HCT116 (cell line): ENCODE measurements around the gene ITM2C. TPM values are rescaled to one million over a fixed set of nuclear protein-coding genes. Genes with fewer than 3 reads are reported as not detected.

Source experiments
- ATAC-seq: fragments of 200-7000 bp; cut with Tn5 transposase; 2 replicates; pipeline ENCODE4 v1.9.1; 2020; ENCODE audit warnings: mild to moderate bottlenecking, moderate library complexity
- BruUV-seq: library from RNA; stranded (reverse); fragments of 400-500 nt; replicated peaks from 2 replicates; lab custom pipeline; 2021; lab: Mats Ljungman, UMichigan
- CTCF ChIA-PET: fragments of 300-600 bp; sonication (Branson Sonifier 250); formaldehyde crosslinking; loops from one replicate; lab custom pipeline; 2021; ENCODE audit warnings: antibody characterized with exemption; lab: Charles Lee
- POLR2A ChIA-PET: fragments of 300-600, 350-600 bp; sonication (Branson Sonifier 250); formaldehyde crosslinking; loops from one replicate; lab custom pipeline; 2021; ENCODE audit warnings: antibody characterized with exemption; lab: Charles Lee
- RAD21 ChIA-PET, 2 experiments: fragments of 300-600 bp; sonication (Branson Sonifier 250); formaldehyde crosslinking; loops; one replicate each; lab custom pipeline; 2023; ENCODE audit warnings: low total read pairs in 2 of 2; ENCODE audit not compliant: uncharacterized antibody in 2 of 2, unreplicated experiment in 2 of 2, low non-redundant PET in 1 of 2; lab: Charles Lee
- DNase-seq: peaks from one replicate; pipeline ENCODE4 v3.0.0-alpha.2; 2010; ENCODE audit warnings: low read depth, low spot score
- H2AFZ ChIP-seq: fragments of 200-600 bp; shearing (Covaris generic), sonication (generic); 2 replicates; pipeline ENCODE4 v1.6.1; 2017; ENCODE audit warnings: low read depth, mixed run types, mixed read lengths, antibody characterized with exemption, low read length; ENCODE audit not compliant: poor library complexity, severe bottlenecking
- H3K27ac ChIP-seq: 2 replicates; pipeline ENCODE4 v1.5.1; 2012; ENCODE audit warnings: low read depth, low read length
- H3K27me3 ChIP-seq: fragments of 200-600 bp; sonication (generic); 2 replicates; pipeline ENCODE4 v1.6.1; 2016; ENCODE audit warnings: mixed run types, low read length, mixed read lengths; ENCODE audit not compliant: insufficient read depth
- H3K36me3 ChIP-seq, 2 experiments: fragments of 200-500 bp in 1 of 2; fragments of 200-600 bp in 1 of 2; sonication (Bioruptor generic) in 1 of 2; sonication (generic) in 1 of 2; 2 replicates each; pipeline versions ENCODE4 v1.5.1 to v1.6.1; 2014 to 2016; ENCODE audit warnings: low read length in 2 of 2, inconsistent platforms in 1 of 2, mixed read lengths in 1 of 2, mixed run types in 1 of 2; ENCODE audit not compliant: insufficient read depth in 2 of 2, control insufficient read depth in 1 of 2
- H3K4me1 ChIP-seq, 2 experiments: fragments of 200-600 bp in 1 of 2; sonication (generic) in 1 of 2; 2 replicates each; pipeline versions ENCODE4 v1.5.1 to v1.6.1; 2012 to 2017; ENCODE audit warnings: low read length in 2 of 2, inconsistent platforms in 1 of 2, mild to moderate bottlenecking in 1 of 2, mixed read lengths in 1 of 2, mixed run types in 1 of 2, moderate library complexity in 1 of 2; ENCODE audit not compliant: insufficient read depth in 2 of 2, control insufficient read depth in 1 of 2
- H3K4me2 ChIP-seq: fragments of 200-600 bp; sonication (generic); 2 replicates; pipeline ENCODE4 v1.6.1; 2017; ENCODE audit warnings: mixed run types, low read length, mixed read lengths
- H3K4me3 ChIP-seq, 2 experiments: fragments of 200-600 bp in 1 of 2; sonication (generic) in 1 of 2; replicated peaks in 1 of 2; 2 replicates each; pipeline ENCODE4 v1.5.1; 2011 to 2016; ENCODE audit warnings: low read length in 2 of 2, control low read depth in 1 of 2, low read depth in 1 of 2, mild to moderate bottlenecking in 1 of 2, mixed read lengths in 1 of 2, mixed run types in 1 of 2
- H3K79me2 ChIP-seq: fragments of 200-600 bp; sonication (generic); 2 replicates; pipeline ENCODE4 v1.6.1; 2017; ENCODE audit warnings: mild to moderate bottlenecking, mixed run types, low read length, moderate library complexity, mixed read lengths; ENCODE audit not compliant: insufficient read depth
- H3K9ac ChIP-seq: fragments of 200-600 bp; sonication (generic); 2 replicates; pipeline ENCODE4 v1.6.1; 2016; ENCODE audit warnings: low read length, mixed read lengths
- H3K9me2 ChIP-seq: fragments of 200-600 bp; sonication (generic), shearing (Covaris generic); 2 replicates; pipeline ENCODE4 v1.6.1; 2017; ENCODE audit warnings: mixed run types, mild to moderate bottlenecking, moderate library complexity; ENCODE audit not compliant: insufficient read depth
- H3K9me3 ChIP-seq, 2 experiments: fragments of 200-500 bp in 1 of 2; fragments of 200-600 bp in 1 of 2; sonication (Bioruptor generic) in 1 of 2; sonication (generic) in 1 of 2; 2 replicates each; pipeline ENCODE4 v1.6.1; 2014 to 2017; ENCODE audit warnings: low read length in 2 of 2, mixed read lengths in 2 of 2, inconsistent platforms in 1 of 2, low read depth in 1 of 2, mild to moderate bottlenecking in 1 of 2, mixed run types in 1 of 2, moderate library complexity in 1 of 2; ENCODE audit not compliant: control insufficient read depth in 1 of 2, insufficient read depth in 1 of 2
- H4K20me1 ChIP-seq: fragments of 200-600 bp; sonication (generic), shearing (Covaris generic); 2 replicates; pipeline ENCODE4 v1.6.1; 2017; ENCODE audit warnings: mixed run types, mild to moderate bottlenecking, moderate library complexity; ENCODE audit not compliant: insufficient read depth
- CTCF ChIP-seq, 3 experiments: fragments of 200-600 bp in 1 of 3; sonication (generic) in 1 of 3; IDR thresholded peaks in 2 of 3; conservative IDR thresholded peaks in 1 of 3; 2 replicates each; pipeline ENCODE4 v1.5.1; 2012 to 2017; ENCODE audit warnings: low read depth in 2 of 3, low read length in 2 of 3, antibody characterized with exemption in 1 of 3, borderline replicate concordance in 1 of 3, control low read depth in 1 of 3, mild to moderate bottlenecking in 1 of 3, mixed read lengths in 1 of 3, mixed run types in 1 of 3, moderate library complexity in 1 of 3; ENCODE audit not compliant: insufficient read depth in 1 of 3
- EGR1 ChIP-seq: IDR thresholded peaks from 2 replicates; pipeline ENCODE4 v1.6.1; 2012; ENCODE audit warnings: low read depth
- ELF1 ChIP-seq: IDR thresholded peaks from 2 replicates; pipeline ENCODE4 v1.6.1; 2012; ENCODE audit warnings: low read depth, borderline replicate concordance
- JUND ChIP-seq: IDR thresholded peaks from 2 replicates; pipeline ENCODE4 v1.6.1; 2012
- REST ChIP-seq: IDR thresholded peaks from 2 replicates; pipeline ENCODE4 v1.6.1; 2012; ENCODE audit warnings: low read depth
- SIN3A ChIP-seq: IDR thresholded peaks from 2 replicates; pipeline ENCODE4 v1.6.1; 2012; ENCODE audit warnings: low read depth
- ZNF274 ChIP-seq: fragments of 200-500 bp; sonication (Bioruptor generic); IDR thresholded peaks from 2 replicates; pipeline ENCODE4 v1.6.1; 2014; ENCODE audit warnings: mild to moderate bottlenecking, low read depth, low read length, inconsistent platforms
- intact Hi-C: fragments of 100-400 bp; cut with micrococcal nuclease; formaldehyde crosslinking; loops from 2 replicates; pipeline ENCODE4 v1.10.0; 2022
- total RNA-seq: library from RNA; stranded (reverse); gene quantifications from one replicate; pipeline ENCODE4 v1.2.1, GENCODE V29; 2021; ENCODE audit not compliant: unreplicated experiment

Gene ITM2C
- total RNA-seq, 1 experiment from 2014 or later, result 117 TPM

GRCh38 chr2:230881840-230882239 lies 17.1 kb downstream of the ITM2C start:
- Histone ChIP-seq H3K4me2 (no peak overlapping the region), H3K9me2 (no peaks in the 10 kb centered on the region), H3K36me3 (peaks cover 6 to 12% of the 10 kb centered on the region in 2 experiments; a peak in 2 of 4 replicates), H3K27me3 (no peaks in the 10 kb centered on the region), H4K20me1 (no peaks in the 10 kb centered on the region), H3K9ac (no peak overlapping the region), H3K4me1 (no peaks in the 10 kb centered on the region), H3K4me3 (no peak overlapping the region), H3K27ac (no peak overlapping the region), H2AFZ (no peak overlapping the region), H3K9me3 (no peaks in the 10 kb centered on the region), H3K79me2 (no peaks in the 10 kb centered on the region)
- RAD21 ChIA-PET, result no interaction called here
- DNase-seq, result no peak
- no peak for ATAC-seq
- intact Hi-C loops, result no loop called here
- TF ChIP-seq CTCF (IDR thresholded peaks at IDR 0.05 in 2 of 3, conservative IDR thresholded peaks at IDR 0.05 in 1 of 3; ENCODE audit: borderline replicate concordance in 1 of 3, insufficient read depth in 1 of 3, low read depth in 2 of 3, low read length in 2 of 3) (no peak), ELF1 (no peak), EGR1 (no peak)
- CTCF ChIA-PET, result no interaction called here
- BruUV-seq, result no TSS peak
- POLR2A ChIA-PET, result no interaction called here

- no peak overlapping the region for H3K4me2 ChIP-seq
- ChIA-PET CTCF (no interaction called here), POLR2A (no interaction called here), RAD21 (no interaction called here)
- no peak overlapping the region for H3K4me3 ChIP-seq
- no peaks in the 10 kb centered on the region for H3K4me1 ChIP-seq
- H4K20me1 ChIP-seq, result no peaks in the 10 kb centered on the region
- intact Hi-C loops, result no loop called here
- H3K79me2 ChIP-seq, result no peaks in the 10 kb centered on the region
- H3K9me3 ChIP-seq, result no peaks in the 10 kb centered on the region
- no peaks in the 10 kb centered on the region for H3K27me3 ChIP-seq
- ATAC-seq, result no peak
- no peak overlapping the region for H3K27ac ChIP-seq
- no peak overlapping the region for H2AFZ ChIP-seq
- H3K9ac ChIP-seq, result no peak overlapping the region
- no peak for DNase-seq
- no TSS peak for BruUV-seq
- no peaks in the 10 kb centered on the region for H3K9me2 ChIP-seq
- no peaks in the 10 kb centered on the region for H3K36me3 ChIP-seq
- no peak for TF ChIP-seq SIN3A
- TF ChIP-seq ZNF274, result no peak
- TF ChIP-seq REST, result no peak
- no peak for TF ChIP-seq CTCF (IDR thresholded peaks at IDR 0.05 in 2 of 3, conservative IDR thresholded peaks at IDR 0.05 in 1 of 3; ENCODE audit: borderline replicate concordance in 1 of 3, insufficient read depth in 1 of 3, low read depth in 2 of 3, low read length in 2 of 3)
- TF ChIP-seq EGR1, result no peak
- no peak for TF ChIP-seq JUND
These were observed 20.9 kb downstream of the ITM2C start for GRCh38 chr2:230885463-230886130.
